Endothelial cell of umbilical vein (primary cell): Measurements from ENCODE around the gene LY6G6C. TPM values are rescaled to one million over a fixed set of nuclear protein-coding genes. Genes with fewer than 3 reads are reported as not detected.

Experiments used
- BruUV-seq: library from RNA; stranded (reverse); fragments of 400-500 nt; replicated peaks from 2 replicates; lab custom pipeline; 2021; lab: Mats Ljungman, UMichigan
- CTCF ChIA-PET: fragments of 300-600, 350-600 bp; sonication (Branson Sonifier 250); formaldehyde crosslinking; loops from one replicate; lab custom pipeline; 2021; ENCODE audit warnings: antibody characterized with exemption, inconsistent platforms; lab: Charles Lee
- POLR2A ChIA-PET: fragments of 300-600, 350-600 bp; sonication (Branson Sonifier 250); formaldehyde crosslinking; loops from one replicate; lab custom pipeline; 2021; ENCODE audit warnings: antibody characterized with exemption, inconsistent platforms; lab: Charles Lee
- DNase-seq: peaks from one replicate; pipeline ENCODE4 v3.0.0-alpha.2; 2011; ENCODE audit warnings: low read depth, low spot score
- FAIRE-seq: peaks from 2 replicates; lab custom pipeline; 2011; peaks lifted over from hg19 to GRCh38; lab: Jason Lieb, UNC
- H2AFZ ChIP-seq: 2 replicates; pipeline ENCODE4 v1.6.0; 2012; ENCODE audit warnings: low read depth, low read length, control low read depth, inconsistent platforms
- H3K27ac ChIP-seq: 2 replicates; pipeline ENCODE4 v1.5.1; 2011; ENCODE audit warnings: low read depth, mild to moderate bottlenecking, control low read depth, low read length, moderate library complexity; ENCODE audit not compliant: insufficient read depth
- H3K27me3 ChIP-seq, 2 experiments: 2 replicates each; pipeline versions ENCODE4 v1.6.0 to v1.6.1; 2011; ENCODE audit warnings: low read length in 2 of 2, mixed read lengths in 1 of 2; ENCODE audit not compliant: control insufficient read depth in 2 of 2, insufficient read depth in 2 of 2
- H3K36me3 ChIP-seq, 2 experiments: 2 replicates in 1 of 2; 3 replicates in 1 of 2; pipeline ENCODE4 v1.5.1; 2011; ENCODE audit warnings: low read length in 2 of 2, mild to moderate bottlenecking in 1 of 2, moderate library complexity in 1 of 2; ENCODE audit not compliant: control insufficient read depth in 2 of 2, insufficient read depth in 2 of 2; ENCODE audit errors: extremely low read depth in 1 of 2
- H3K4me1 ChIP-seq: 3 replicates; pipeline ENCODE4 v1.5.1; 2011; ENCODE audit warnings: mild to moderate bottlenecking, low read length; ENCODE audit not compliant: control insufficient read depth, insufficient read depth; ENCODE audit errors: extremely low read depth
- H3K4me2 ChIP-seq: 2 replicates; pipeline ENCODE4 v1.6.1; 2011; ENCODE audit warnings: low read length, control low read depth, mixed read lengths; ENCODE audit not compliant: insufficient read depth
- H3K4me3 ChIP-seq, 3 experiments: fragments of 200-600 bp in 1 of 3; sonication (generic), shearing (Covaris generic) in 1 of 3; replicated peaks in 1 of 3; 2 replicates each; pipeline ENCODE4 v1.5.1; 2011 to 2016; ENCODE audit warnings: control low read depth in 3 of 3, low read length in 3 of 3, mild to moderate bottlenecking in 2 of 3, inconsistent platforms in 1 of 3, low read depth in 1 of 3, moderate library complexity in 1 of 3; ENCODE audit not compliant: insufficient read depth in 1 of 3
- H3K79me2 ChIP-seq: 2 replicates; pipeline ENCODE4 v1.6.0; 2012; ENCODE audit warnings: low read length, inconsistent platforms; ENCODE audit not compliant: control insufficient read depth, insufficient read depth
- H3K9ac ChIP-seq: replicated peaks from 2 replicates; pipeline ENCODE3; 2011; ENCODE audit warnings: low read length, control low read depth; ENCODE audit not compliant: insufficient read depth; ENCODE audit errors: extremely low read depth
- H3K9me1 ChIP-seq: replicated peaks from 3 replicates; pipeline ENCODE4 v1.6.0; 2011; ENCODE audit warnings: mild to moderate bottlenecking, low read length; ENCODE audit not compliant: control insufficient read depth, insufficient read depth; ENCODE audit errors: extremely low read depth
- H3K9me3 ChIP-seq: replicated peaks from 2 replicates; pipeline ENCODE4 v1.5.1; 2012; ENCODE audit warnings: low read length, inconsistent platforms; ENCODE audit not compliant: control insufficient read depth, insufficient read depth
- H4K20me1 ChIP-seq: replicated peaks from 2 replicates; pipeline ENCODE3; 2011; ENCODE audit warnings: mild to moderate bottlenecking, low read length; ENCODE audit not compliant: control insufficient read depth, insufficient read depth; ENCODE audit errors: extremely low read depth
- EZH2 ChIP-seq: IDR thresholded peaks from 2 replicates; pipeline ENCODE4 v1.6.1; 2012; ENCODE audit warnings: borderline replicate concordance, low read depth, mild to moderate bottlenecking, moderate library complexity, low read length, inconsistent platforms; ENCODE audit not compliant: severe bottlenecking
- FOS ChIP-seq: IDR thresholded peaks from 2 replicates; pipeline ENCODE4 v1.6.1; 2011; ENCODE audit warnings: mild to moderate bottlenecking, low read length, moderate library complexity, borderline replicate concordance; ENCODE audit not compliant: insufficient read depth
- GATA2 ChIP-seq: IDR thresholded peaks from 2 replicates; pipeline ENCODE4 v1.7.0; 2011; ENCODE audit warnings: low read depth, mild to moderate bottlenecking, moderate library complexity, mixed read lengths, low read length; ENCODE audit not compliant: insufficient read length, insufficient read depth
- JUN ChIP-seq: IDR thresholded peaks from 2 replicates; pipeline ENCODE4 v1.6.1; 2011; ENCODE audit warnings: borderline replicate concordance, low read depth; ENCODE audit not compliant: insufficient read length, insufficient read depth
- MYC ChIP-seq: IDR thresholded peaks from one replicate; pipeline ENCODE4 v1.6.1; 2011; ENCODE audit warnings: mild to moderate bottlenecking, low read depth, low read length
- POLR2A ChIP-seq: IDR thresholded peaks from 2 replicates; pipeline ENCODE4 v1.6.1; 2012; ENCODE audit warnings: low read depth, mild to moderate bottlenecking, control low read depth, low read length
- POLR2AphosphoS5 ChIP-seq: IDR thresholded peaks from 2 replicates; pipeline ENCODE4 v1.6.1; 2012; ENCODE audit warnings: low read depth, mild to moderate bottlenecking, control low read depth, low read length, moderate library complexity; ENCODE audit not compliant: insufficient read depth
- dilution Hi-C: fragments of 300-500 bp; cut with MboI; formaldehyde crosslinking; loops from one replicate; pipeline ENCODE4 v1.15.0; 2019; ENCODE audit warnings: low sequenced_read_pairs; ENCODE audit not compliant: extremely low pct_ligation_motif_present
- intact Hi-C: fragments of 100-400 bp; cut with micrococcal nuclease; formaldehyde crosslinking; loops from one replicate; pipeline ENCODE4 v1.10.0; 2022
- polyA plus RNA-seq, 4 experiments: library from polyadenylated mRNA; depleted of rRNA in 3 of 4; stranded (reverse) in 3 of 4; unstranded in 1 of 4; fragments of >200 nt; gene quantifications; 2 replicates each; pipeline versions ENCODE4 v1.2.1 to v1.2.3, GENCODE V29; 2011 to 2012; ENCODE audit warnings: missing spikeins in 1 of 4
- total RNA-seq: library from RNA; stranded (reverse); gene quantifications from 2 replicates; pipeline ENCODE4 v1.2.3, GENCODE V29; 2021
- TF ChIP-seq, protein P1 (sequence below): IDR thresholded peaks from 2 replicates; pipeline ENCODE4 v1.6.1; 2011; ENCODE audit not compliant: insufficient read depth, insufficient read length
- TF ChIP-seq, protein P2 (sequence below), 2 donors: IDR thresholded peaks; 1 replicate in 1 of 2; 2 replicates in 1 of 2; pipeline ENCODE4 v1.5.1; 2011; ENCODE audit warnings: low read length in 2 of 2, mild to moderate bottlenecking in 2 of 2, moderate library complexity in 2 of 2, control low read depth in 1 of 2, inconsistent platforms in 1 of 2, low read depth in 1 of 2; ENCODE audit not compliant: insufficient read depth in 1 of 2; ENCODE audit errors: extremely low read depth in 1 of 2

The LY6G6C gene
- total and polyA plus RNA-seq, 2 donors (not counting 3 experiments of a cell fraction or from before 2014, with no cell fraction given), result 0.33 TPM; not detected in 1

DNA sequence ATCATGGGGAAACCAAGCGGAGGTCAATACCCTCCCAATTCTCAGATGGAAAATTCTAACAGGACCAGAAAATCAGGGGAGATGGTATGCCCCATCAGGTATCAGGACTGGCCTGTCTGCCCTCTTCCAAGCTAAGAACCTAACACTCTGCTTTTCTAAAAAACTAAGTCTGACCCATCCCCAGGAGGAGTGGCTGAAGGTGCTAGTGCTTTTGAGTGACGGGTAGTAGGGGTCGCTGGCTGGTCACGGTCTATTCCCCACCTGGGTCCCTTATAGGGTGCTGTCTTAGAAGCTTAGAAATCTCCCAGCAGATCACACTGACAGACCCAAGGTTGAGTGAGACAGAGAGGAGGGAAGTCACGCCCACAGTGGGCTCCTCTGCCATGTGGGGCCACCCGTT is 28.0 kb downstream of the LY6G6C start:
- H3K36me3 ChIP-seq, result peaks cover 6 to 37% of the 10 kb centered on the region in 2 experiments
- H3K27me3 ChIP-seq, result no peaks in the 10 kb centered on the region
- intact Hi-C loops (no loop called here), dilution Hi-C loops (no loop called here)
- no peaks in the 10 kb centered on the region for H4K20me1 ChIP-seq
- H3K27ac ChIP-seq, result no peak overlapping the region
- no peak overlapping the region for H2AFZ ChIP-seq
- no peak overlapping the region for H3K9ac ChIP-seq
- H3K4me2 ChIP-seq, result no peak overlapping the region
- no peaks in the 10 kb centered on the region for H3K79me2 ChIP-seq
- TF ChIP-seq POLR2A (no peak), EZH2 (no peak), MYC (no peak), POLR2AphosphoS5 (no peak), FOS (no peak), JUN (no peak), GATA2 (no peak)
- TF ChIP-seq, protein P1, sequence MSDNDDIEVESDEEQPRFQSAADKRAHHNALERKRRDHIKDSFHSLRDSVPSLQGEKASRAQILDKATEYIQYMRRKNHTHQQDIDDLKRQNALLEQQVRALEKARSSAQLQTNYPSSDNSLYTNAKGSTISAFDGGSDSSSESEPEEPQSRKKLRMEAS, result no peak
- TF ChIP-seq, protein P2, sequence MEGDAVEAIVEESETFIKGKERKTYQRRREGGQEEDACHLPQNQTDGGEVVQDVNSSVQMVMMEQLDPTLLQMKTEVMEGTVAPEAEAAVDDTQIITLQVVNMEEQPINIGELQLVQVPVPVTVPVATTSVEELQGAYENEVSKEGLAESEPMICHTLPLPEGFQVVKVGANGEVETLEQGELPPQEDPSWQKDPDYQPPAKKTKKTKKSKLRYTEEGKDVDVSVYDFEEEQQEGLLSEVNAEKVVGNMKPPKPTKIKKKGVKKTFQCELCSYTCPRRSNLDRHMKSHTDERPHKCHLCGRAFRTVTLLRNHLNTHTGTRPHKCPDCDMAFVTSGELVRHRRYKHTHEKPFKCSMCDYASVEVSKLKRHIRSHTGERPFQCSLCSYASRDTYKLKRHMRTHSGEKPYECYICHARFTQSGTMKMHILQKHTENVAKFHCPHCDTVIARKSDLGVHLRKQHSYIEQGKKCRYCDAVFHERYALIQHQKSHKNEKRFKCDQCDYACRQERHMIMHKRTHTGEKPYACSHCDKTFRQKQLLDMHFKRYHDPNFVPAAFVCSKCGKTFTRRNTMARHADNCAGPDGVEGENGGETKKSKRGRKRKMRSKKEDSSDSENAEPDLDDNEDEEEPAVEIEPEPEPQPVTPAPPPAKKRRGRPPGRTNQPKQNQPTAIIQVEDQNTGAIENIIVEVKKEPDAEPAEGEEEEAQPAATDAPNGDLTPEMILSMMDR (IDR thresholded peaks at IDR 0.05; ENCODE audit: extremely low read depth in 1 of 2, insufficient read depth in 1 of 2, low read depth in 1 of 2, low read length in 2 of 2), result no peak
- peak; percentile 33 for FAIRE-seq
- POLR2A ChIA-PET, result no interaction called here
- peaks cover 10% of the 10 kb centered on the region for H3K4me1 ChIP-seq
- no TSS peak for BruUV-seq
- no peaks in the 10 kb centered on the region for H3K9me3 ChIP-seq
- H3K9me1 ChIP-seq, result no peaks in the 10 kb centered on the region
- CTCF ChIA-PET, result interaction anchor here (1.0 to 2.2 kb wide), 4 partner anchors 9 to 136 kb away, joined by 3 to 10 read pairs (median 4); no protein-coding TSS in a partner anchor
- no peak overlapping the region for H3K4me3 ChIP-seq
- no peak for DNase-seq
